Tibial nerve (tissue), 4 donors: ENCODE results near the gene UGCG. TPM values are rescaled to one million over a fixed set of nuclear protein-coding genes. Genes with fewer than 3 reads are reported as not detected.

Experiments
- DNase-seq, 2 donors: peaks; one replicate each; pipeline ENCODE4 v3.0.0-alpha.2; 2019; ENCODE audit warnings: low spot score in 2 of 2
- H3K27ac ChIP-seq, 4 donors: fragments of 200-600 bp; sonication (generic) in 3 of 4; one replicate each; pipeline ENCODE4 v1.5.1; 2017 to 2019; ENCODE audit warnings: mild to moderate bottlenecking in 1 of 4
- H3K27me3 ChIP-seq, 2 donors: fragments of 200-600 bp; sonication (generic) in 1 of 2; one replicate each; pipeline versions ENCODE4 v1.5.1 to v1.6.0; 2017 to 2019
- H3K36me3 ChIP-seq, 3 donors: fragments of 200-600 bp; sonication (generic); one replicate each; pipeline ENCODE4 v1.5.1; 2018 to 2019
- H3K4me1 ChIP-seq, 4 donors: fragments of 200-600 bp; sonication (generic) in 3 of 4; one replicate each; pipeline ENCODE4 v1.5.1; 2017 to 2019
- H3K4me3 ChIP-seq, 4 donors: fragments of 200-600 bp; sonication (generic) in 3 of 4; one replicate each; pipeline ENCODE4 v1.5.1; 2017 to 2019; ENCODE audit warnings: mild to moderate bottlenecking in 1 of 4, moderate library complexity in 1 of 4
- H3K9me3 ChIP-seq, 4 donors: fragments of 200-600 bp; sonication (generic) in 3 of 4; one replicate each; pipeline ENCODE4 v1.5.1; 2017 to 2019
- EP300 ChIP-seq, 2 donors: sonication (generic); formaldehyde crosslinking; IDR thresholded peaks; one replicate each; pipeline ENCODE4 v1.6.1; 2017; ENCODE audit warnings: antibody characterized with exemption in 2 of 2, mild to moderate bottlenecking in 1 of 2
- POLR2A ChIP-seq, 2 donors: fragments of 450-650 bp; IDR thresholded peaks; one replicate each; pipeline ENCODE4 v1.6.1; 2017; ENCODE audit warnings: antibody characterized with exemption in 2 of 2, mild to moderate bottlenecking in 2 of 2, moderate library complexity in 2 of 2
- WGBS, 2 donors: methylation state at CpG; one replicate each; pipeline ENCODE4 v1.1.5; 2018; 5-methylcytosine and 5-hydroxymethylcytosine counted together
- total RNA-seq, 4 donors: library from RNA; depleted of rRNA; stranded (reverse); fragments of >200 nt; gene quantifications; one replicate each; pipeline ENCODE4 v1.1.0, GENCODE V29; 2016
- TF ChIP-seq, protein P1 (sequence below), 5 experiments: fragments of 200-600 bp in 3 of 5; fragments of 450-650 bp in 2 of 5; sonication (generic) in 3 of 5; IDR thresholded peaks; one replicate each; pipeline ENCODE4 v1.5.1; 2016 to 2019; ENCODE audit warnings: antibody characterized with exemption in 5 of 5, mild to moderate bottlenecking in 3 of 5, moderate library complexity in 2 of 5

Gene UGCG
- total RNA-seq, 4 donors from 2014 or later = 22.1 to 33.7 (median 24.9) TPM

DNA sequence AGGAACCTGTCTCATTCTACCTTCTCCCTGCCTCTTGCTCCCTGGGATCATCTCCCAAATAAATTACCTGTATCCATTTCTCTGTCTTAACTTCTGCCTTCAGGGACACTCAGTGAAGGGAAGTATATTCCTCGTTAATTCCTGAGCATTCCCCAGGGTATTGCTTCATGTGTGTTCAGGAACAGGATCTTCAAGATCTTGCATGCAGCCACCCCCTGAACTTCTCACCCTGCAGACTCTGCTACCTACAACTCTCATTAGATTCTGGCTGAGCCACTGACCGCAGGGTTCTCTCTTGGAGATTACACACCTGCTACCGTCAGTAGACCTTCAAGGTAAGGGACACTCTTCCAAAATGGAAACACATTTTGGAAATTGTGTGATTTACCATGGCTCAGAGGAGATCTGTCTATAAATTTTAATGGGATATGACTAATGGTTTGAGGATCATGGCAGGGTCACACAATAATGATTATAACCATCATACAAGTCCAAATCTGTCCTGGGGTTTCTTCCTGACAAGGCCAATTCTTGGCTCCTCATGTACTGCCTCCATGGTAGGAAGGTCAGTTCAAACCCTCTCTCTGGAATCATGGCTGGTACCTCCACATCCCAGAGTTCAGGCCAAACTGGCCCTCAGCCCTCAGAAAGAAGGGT, 38.9 kb upstream of the UGCG start:
- 73 to 83% methylated on average over 3 of the region's 3 CpGs for WGBS, 2 donors
- no peaks in the 10 kb centered on the region for H3K4me1 ChIP-seq
- H3K27me3 ChIP-seq = no peaks in the 10 kb centered on the region
- peak in 1 of 2 donors; percentile 12 for DNase-seq
- peaks cover 0 to 2% (median 0%) of the 10 kb centered on the region in 4 donors for H3K9me3 ChIP-seq
- TF ChIP-seq EP300 (IDR thresholded peaks at IDR 0.05) = peak in 1 of 2 donors; percentile 28
- TF ChIP-seq, protein P1, sequence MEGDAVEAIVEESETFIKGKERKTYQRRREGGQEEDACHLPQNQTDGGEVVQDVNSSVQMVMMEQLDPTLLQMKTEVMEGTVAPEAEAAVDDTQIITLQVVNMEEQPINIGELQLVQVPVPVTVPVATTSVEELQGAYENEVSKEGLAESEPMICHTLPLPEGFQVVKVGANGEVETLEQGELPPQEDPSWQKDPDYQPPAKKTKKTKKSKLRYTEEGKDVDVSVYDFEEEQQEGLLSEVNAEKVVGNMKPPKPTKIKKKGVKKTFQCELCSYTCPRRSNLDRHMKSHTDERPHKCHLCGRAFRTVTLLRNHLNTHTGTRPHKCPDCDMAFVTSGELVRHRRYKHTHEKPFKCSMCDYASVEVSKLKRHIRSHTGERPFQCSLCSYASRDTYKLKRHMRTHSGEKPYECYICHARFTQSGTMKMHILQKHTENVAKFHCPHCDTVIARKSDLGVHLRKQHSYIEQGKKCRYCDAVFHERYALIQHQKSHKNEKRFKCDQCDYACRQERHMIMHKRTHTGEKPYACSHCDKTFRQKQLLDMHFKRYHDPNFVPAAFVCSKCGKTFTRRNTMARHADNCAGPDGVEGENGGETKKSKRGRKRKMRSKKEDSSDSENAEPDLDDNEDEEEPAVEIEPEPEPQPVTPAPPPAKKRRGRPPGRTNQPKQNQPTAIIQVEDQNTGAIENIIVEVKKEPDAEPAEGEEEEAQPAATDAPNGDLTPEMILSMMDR (IDR thresholded peaks at IDR 0.05) = no peak
- TF ChIP-seq POLR2A (IDR thresholded peaks at IDR 0.05) = no peak
- no peak overlapping the region for H3K4me3 ChIP-seq
- no peaks in the 10 kb centered on the region for H3K36me3 ChIP-seq
- H3K27ac ChIP-seq = no peak overlapping the region

DNA sequence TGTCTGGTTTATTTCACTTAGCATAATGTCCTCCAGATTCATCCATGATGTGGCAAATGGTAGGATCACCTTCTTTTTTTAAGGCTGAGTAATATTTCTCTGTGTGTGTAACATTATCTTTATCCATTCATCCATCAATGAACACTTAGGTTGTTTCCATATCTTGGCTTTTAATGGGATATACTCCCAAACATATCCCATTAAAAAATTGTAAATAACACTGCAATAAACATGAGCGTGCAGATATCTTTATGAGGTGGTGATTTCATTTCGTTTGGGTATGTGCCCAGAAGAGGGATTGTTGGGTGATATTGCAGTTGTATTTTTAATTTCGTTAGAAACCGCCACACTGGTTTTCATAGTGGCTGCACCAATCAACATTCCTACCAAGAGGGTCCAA, 36.2 kb upstream of the UGCG start:
- TF ChIP-seq, protein P1 (IDR thresholded peaks at IDR 0.05) = no peak
- TF ChIP-seq EP300 (IDR thresholded peaks at IDR 0.05) (no peak), POLR2A (IDR thresholded peaks at IDR 0.05) (no peak)
- Histone ChIP-seq H3K36me3 (no peaks in the 10 kb centered on the region), H3K4me3 (no peak overlapping the region), H3K27ac (no peak overlapping the region), H3K27me3 (no peaks in the 10 kb centered on the region), H3K4me1 (no peaks in the 10 kb centered on the region), H3K9me3 (peaks cover 0 to 6% (median 0%) of the 10 kb centered on the region in 4 donors)
- no peak for DNase-seq
- WGBS, 2 donors = 93 to 94% methylated on average over 4 of the region's 4 CpGs

GRCh38 chr9:111863636-111864035, 33.0 kb upstream of the UGCG start:
- H3K27ac ChIP-seq = no peak overlapping the region
- no peak for DNase-seq
- 90 to 92% methylated on average over 3 of the region's 3 CpGs for WGBS, 2 donors
- peaks cover 0 to 6% (median 0%) of the 10 kb centered on the region in 4 donors for H3K9me3 ChIP-seq
- H3K4me3 ChIP-seq = no peak overlapping the region
- H3K27me3 ChIP-seq = no peaks in the 10 kb centered on the region
- no peaks in the 10 kb centered on the region for H3K4me1 ChIP-seq
- no peaks in the 10 kb centered on the region for H3K36me3 ChIP-seq
- no peak for TF ChIP-seq EP300 (IDR thresholded peaks at IDR 0.05)
- TF ChIP-seq POLR2A (IDR thresholded peaks at IDR 0.05) = no peak
- TF ChIP-seq, protein P1 (IDR thresholded peaks at IDR 0.05) = no peak

GRCh38 chr9:111866976-111867375, 29.6 kb upstream of the UGCG start:
- H3K27ac ChIP-seq = no peak overlapping the region
- no peak for TF ChIP-seq POLR2A (IDR thresholded peaks at IDR 0.05)
- TF ChIP-seq EP300 (IDR thresholded peaks at IDR 0.05) = no peak
- WGBS, 2 donors = 77 to 86% methylated on average over 5 of the region's 5 CpGs
- no peak overlapping the region for H3K4me3 ChIP-seq
- DNase-seq = no peak
- no peaks in the 10 kb centered on the region for H3K4me1 ChIP-seq
- no peaks in the 10 kb centered on the region for H3K36me3 ChIP-seq
- H3K9me3 ChIP-seq = peaks cover 0 to 6% (median 0%) of the 10 kb centered on the region in 4 donors
- H3K27me3 ChIP-seq = no peaks in the 10 kb centered on the region

- no peaks in the 10 kb centered on the region for H3K4me1 ChIP-seq
- DNase-seq = no peak
- no peaks in the 10 kb centered on the region for H3K9me3 ChIP-seq
- WGBS, 2 donors = 88 to 94% methylated on average over 6 of the region's 6 CpGs
- TF ChIP-seq POLR2A (IDR thresholded peaks at IDR 0.05) (no peak), EP300 (IDR thresholded peaks at IDR 0.05) (no peak)
- TF ChIP-seq, protein P1 (IDR thresholded peaks at IDR 0.05) = no peak
- H3K27me3 ChIP-seq = no peaks in the 10 kb centered on the region
- no peaks in the 10 kb centered on the region for H3K36me3 ChIP-seq
- no peak overlapping the region for H3K4me3 ChIP-seq
- no peak overlapping the region for H3K27ac ChIP-seq
Observed at GRCh38 chr9:111868475-111868874, 28.1 kb upstream of the UGCG start.
